HG02642 (cell line): ENCODE measurements around the gene TPPP2.
A peak's percentile ranks its signal among the peaks of the same experiment; 100 is the strongest.

Experiments used
- ATAC-seq: cut with Tn5 transposase; IDR thresholded peaks from one replicate; pipeline ENCODE4 v1.9.1; 2021; ENCODE audit warnings: mild to moderate bottlenecking; ENCODE audit not compliant: unreplicated experiment, poor library complexity

Gene TPPP2

DNA sequence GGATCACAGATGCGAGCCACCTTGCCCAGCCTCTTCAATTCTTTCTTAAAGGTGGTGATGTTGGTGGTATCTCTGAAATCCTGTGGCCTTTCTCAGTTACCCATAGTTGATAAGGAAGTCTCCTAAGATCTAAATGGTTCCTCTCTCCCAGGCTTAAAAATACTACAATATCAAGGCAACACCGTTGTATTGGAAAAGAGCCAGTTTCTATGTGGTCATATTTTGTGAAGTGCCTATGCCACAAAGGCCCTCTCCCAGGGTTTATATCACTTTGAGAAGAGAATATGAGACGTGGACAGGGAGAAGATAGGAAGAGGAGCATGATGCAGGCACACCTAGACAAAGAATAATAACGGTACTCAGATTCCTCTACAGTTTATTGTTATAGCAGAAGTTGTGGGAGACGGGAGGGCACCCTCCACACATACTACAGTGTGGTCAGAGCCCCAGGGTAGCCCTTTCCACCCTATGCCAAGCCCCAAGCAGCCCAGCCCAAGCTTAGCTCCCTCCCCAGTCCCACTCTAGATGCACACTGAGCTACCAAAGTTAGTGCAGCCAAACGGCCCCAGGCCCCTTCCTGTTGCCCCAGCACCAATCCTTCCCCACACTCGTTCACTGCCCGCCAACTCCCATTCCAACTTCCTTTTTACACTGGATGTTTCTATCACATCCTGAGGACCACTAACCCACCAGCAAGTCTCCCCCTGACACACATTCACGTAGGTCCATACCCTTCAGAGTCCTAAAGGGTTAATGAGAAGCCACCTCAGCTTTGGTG lies 13.4 kb upstream of the TPPP2 start:
- ATAC-seq = no peak

- no peak for ATAC-seq
Measured at GRCh38 chr14:21017528-21018245, 12.3 kb upstream of the TPPP2 start.

DNA sequence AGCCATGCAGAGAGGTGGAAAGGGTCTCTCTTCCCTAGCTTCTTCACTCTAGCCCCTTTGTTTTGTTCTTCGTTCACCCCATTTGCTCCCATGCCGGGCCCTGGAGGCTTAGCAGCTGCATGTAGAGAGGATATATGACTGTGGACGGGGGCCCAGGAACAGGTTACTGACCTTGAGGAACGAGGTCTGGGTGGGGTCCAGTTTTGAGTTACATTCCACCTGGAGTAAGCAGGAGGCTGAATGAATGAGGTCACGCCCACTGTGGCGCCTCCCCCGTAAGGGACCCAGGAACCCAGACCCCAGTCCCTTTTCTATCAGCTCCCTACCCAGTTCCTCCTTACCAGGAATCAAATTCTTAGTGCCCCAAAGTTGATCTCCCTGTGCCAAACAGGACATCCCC lies 11.7 kb upstream of the TPPP2 start:
- ATAC-seq = no peak

DNA sequence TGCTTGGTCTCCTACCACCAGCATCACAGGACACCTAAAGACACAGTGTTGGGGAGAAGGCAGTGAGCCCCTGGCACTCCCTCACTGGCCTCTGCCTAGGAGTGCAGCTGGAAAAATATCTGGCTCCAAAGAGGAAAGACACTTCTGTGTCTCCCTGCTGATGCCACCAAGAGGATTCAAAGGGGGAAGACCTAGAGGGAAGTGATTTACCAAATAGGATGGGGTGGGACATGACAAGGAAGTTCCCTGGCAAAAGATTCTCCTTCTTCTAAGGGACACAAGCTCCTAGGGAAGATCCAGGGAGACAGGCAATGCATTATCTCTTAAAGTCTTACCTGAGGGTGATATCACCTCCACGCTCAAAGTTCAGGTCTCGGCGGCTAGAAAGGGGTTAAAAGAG lies 11.2 kb upstream of the TPPP2 start:
- ATAC-seq = no peak

GRCh38 chr14:21019366-21019765 lies 10.7 kb upstream of the TPPP2 start:
- no peak for ATAC-seq

DNA sequence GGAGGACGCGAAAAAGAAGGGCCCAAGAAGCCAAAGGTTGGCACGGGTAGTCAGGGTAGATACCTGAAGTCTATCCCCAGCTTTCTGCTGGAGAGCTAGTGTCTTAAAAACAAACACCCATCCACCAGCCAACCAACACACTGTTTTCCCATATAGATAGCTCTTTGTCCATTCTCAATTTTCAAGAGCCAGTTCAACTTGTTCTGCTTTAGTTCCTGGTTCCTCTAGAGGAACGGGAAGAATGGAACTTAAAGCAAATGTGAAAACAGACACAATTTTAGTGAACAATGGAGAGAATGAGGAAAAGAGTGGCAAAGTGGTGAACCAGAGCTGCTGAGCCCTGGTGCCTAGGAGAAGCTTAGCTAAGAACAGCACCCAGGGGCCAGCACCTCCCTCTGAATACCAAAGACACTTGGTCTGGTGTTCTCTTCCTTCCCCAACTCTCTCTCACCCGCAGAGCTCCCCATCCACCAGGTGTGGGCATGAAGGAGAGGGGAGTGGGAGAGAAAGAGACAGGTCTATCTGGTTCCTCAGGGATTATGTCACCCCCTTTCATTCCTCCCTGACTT lies 9.0 kb upstream of the TPPP2 start:
- ATAC-seq = no peak

- no peak for ATAC-seq
Measured at GRCh38 chr14:21022686-21023085, 7.3 kb upstream of the TPPP2 start.

- ATAC-seq = no peak
Measured at GRCh38 chr14:21023174-21023573, 6.8 kb upstream of the TPPP2 start.

GRCh38 chr14:21023817-21024584 lies 6.0 kb upstream of the TPPP2 start:
- no peak for ATAC-seq

- peak; percentile 51 for ATAC-seq
Measured at GRCh38 chr14:21024585-21025370, 5.2 kb upstream of the TPPP2 start, which contains the start of gene NDRG2. TSS of gene NDRG2 (minus strand) at chr14:21025061. CDS start at chr14:21023315, 1,746 bp downstream.

- no peak for ATAC-seq
Measured at GRCh38 chr14:21025371-21026273, 4.4 kb upstream of the TPPP2 start.

DNA sequence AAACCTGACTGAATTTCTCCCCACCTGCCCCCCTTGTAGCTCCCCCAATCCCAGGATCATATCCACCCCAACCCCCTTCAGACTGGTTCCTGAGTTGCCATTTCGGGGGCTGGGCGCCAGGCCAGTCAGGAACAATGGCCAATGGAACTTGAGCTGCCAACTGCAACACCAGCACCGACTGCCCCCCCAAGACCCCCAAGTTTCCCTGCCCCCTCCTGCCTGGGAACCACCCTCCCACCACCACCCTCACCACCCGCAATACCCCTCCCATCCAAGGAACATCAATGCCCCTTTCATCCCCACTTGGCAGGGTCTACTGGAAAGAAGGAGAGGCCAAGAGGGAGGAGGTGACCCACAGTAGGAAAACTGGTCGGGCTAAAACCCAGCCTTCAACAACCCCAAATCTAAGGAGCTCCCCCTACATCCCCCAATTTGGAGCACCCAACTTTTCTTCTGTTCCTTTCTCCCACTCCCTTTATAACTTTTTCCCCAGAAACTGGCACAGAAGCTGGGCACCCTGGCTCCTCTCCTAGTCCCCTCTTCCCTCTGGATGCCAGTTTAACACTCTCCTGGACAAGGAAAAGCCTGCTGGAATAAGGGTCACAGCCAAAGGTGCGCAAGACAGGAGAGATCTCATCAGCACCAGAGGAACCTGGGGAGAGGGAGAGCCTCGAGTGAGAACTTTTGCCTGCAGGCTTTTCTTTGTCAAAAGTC lies 3.6 kb upstream of the TPPP2 start:
- no peak for ATAC-seq

- ATAC-seq = no peak
Measured at GRCh38 chr14:21026988-21027315, 3.1 kb upstream of the TPPP2 start.

- no peak for ATAC-seq
Measured at GRCh38 chr14:21030531-21030930, 514 bp downstream of the TPPP2 start.

DNA sequence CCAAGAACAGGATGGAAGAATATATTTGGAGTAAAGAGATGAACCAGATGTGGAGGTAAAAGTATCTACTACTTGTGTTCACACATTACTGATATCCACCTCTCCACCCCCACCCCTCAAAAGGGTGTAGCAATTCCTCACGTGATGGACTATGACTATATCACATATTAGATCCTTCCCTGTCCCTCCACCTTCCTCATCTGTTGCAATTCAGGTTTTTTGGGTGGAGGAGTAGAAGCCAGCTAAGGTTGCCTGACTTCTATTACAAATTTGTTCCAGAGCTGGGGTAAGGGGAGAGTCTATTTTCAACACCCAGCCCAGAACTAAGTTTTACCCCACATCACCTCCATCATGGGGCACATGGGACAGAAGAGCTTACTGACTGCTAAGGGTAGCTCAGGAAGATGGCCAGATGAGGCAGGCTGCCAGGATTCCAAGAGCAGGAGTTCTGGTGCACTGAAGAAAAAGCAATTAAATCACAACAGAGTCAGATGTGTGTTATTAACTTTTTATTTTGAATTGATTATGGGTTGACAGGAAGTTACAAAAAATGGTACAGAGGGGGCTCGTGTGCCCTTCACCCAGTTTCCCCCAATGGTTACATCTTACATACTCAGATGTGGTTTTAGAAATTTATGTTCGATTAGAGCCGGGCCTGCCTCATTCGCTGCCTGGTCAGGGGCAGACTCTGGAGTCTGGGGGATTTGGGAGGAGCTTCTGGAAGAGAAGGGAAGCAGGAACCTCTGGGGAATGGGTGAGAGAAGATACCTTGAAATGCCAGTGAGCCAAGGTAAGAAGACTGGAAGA lies 2.5 kb downstream of the TPPP2 start:
- ATAC-seq = no peak

DNA sequence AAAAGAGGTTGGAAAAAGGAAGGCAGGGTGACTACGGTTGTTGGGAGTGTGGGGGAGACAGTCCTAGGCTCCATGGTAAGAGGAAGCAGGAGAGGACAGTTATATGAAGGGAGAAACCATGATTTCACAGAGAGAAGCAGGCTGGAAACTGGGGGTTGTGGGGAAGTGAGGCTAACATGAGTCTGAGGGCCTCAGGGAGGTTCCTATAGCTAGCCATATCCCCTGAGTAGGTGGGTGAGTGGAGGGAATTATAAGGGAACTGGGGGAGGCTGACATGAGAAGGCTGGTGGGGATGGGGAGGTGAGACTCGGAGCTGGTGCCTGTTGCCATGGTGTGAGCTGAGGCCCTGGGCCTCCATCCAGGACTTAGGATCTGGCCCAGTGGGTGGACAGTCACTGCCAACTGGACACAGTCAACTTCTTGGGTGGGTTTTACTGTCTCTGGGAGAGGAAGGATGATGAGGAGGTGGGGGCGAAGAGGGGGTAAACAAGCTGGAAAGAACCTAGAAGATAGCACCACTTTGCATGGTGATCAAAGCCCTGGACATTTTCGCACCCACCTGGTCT lies 3.2 kb downstream of the TPPP2 start:
- ATAC-seq = no peak

GRCh38 chr14:21034707-21035106 lies 4.7 kb downstream of the TPPP2 start, which contains the start of gene RNASE13:
TSS of gene RNASE13 (minus strand) at chr14:21034807. CDS start at chr14:21034288, 519 bp downstream.
- ATAC-seq = no peak
